ENCODE results near the gene OR10A3.
"Not testable (repeated sequence)": the region's sequence is repeated elsewhere in the genome, so short reads cannot be mapped to it uniquely, and the experiment has no call there.

OR10A3 gene, protein sequence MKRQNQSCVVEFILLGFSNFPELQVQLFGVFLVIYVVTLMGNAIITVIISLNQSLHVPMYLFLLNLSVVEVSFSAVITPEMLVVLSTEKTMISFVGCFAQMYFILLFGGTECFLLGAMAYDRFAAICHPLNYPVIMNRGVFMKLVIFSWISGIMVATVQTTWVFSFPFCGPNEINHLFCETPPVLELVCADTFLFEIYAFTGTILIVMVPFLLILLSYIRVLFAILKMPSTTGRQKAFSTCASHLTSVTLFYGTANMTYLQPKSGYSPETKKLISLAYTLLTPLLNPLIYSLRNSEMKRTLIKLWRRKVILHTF

GRCh38 chr11:7941608-7942007 lies at the start of gene OR10A3:
OR10A3 (minus strand) TSS chr11:7941708; CDS start chr11:7939520, 2,188 bp downstream.
- no peak for DNase-seq (ENCODE audit: low read depth)

DNA sequence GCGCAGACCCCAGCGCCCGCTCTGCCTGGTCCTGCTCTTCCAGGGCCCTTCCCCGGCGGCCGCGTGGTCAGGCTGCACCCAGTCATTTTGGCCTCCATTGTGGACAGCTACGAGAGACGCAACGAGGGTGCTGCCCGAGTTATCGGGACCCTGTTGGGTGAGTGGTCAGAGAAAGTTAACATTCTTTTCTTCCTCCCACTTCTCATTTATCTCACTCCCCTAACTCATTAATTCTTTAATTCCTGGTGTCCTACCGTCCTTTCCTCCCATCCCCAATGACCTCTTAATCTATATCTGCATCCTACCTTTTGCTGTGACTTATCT lies 46.0 kb upstream of the OR10A3 start:
- DNase-seq (ENCODE audit: low read depth), result not testable (repeated sequence)

DNA sequence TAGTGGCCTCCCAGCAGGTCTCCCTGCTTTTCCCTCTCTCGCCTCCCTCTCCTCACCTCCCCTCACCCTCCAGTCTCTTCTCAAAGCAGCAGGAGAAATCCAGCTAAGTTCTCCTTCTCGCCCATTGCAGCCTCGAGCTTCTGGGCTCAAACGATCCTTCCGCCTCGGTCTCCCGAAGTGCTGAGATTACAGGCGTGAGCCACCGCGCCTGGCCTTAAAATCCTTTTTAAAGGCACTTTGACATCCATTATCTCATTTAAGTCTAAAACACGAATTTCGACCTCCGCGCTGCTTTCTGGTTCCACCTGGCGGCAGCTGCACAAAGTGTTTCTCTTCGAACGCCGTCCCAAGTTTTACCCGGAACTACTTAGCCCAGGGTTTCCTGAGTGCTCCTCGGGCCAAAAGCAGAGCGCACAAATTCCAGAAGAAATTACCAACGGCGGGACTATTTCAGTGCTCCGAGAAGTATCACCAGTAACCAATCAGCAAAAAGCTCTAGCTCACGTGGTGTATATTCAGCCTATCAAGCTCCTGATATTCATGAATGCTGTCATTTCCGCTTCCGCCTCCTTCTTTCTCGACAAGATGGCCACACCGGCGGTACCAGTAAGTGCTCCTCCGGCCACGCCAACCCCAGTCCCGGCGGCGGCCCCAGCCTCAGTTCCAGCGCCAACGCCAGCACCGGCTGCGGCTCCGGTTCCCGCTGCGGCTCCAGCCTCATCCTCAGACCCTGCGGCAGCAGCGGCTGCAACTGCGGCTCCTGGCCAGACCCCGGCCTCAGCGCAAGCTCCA lies 45.5 kb upstream of the OR10A3 start, which contains the start of gene EIF3F:
Gene EIF3F, plus strand, starts transcription at position 570 of the 792 bp plus-strand sequence. Its CDS starts 16 bp downstream, at position 586.
- DNase-seq (ENCODE audit: low read depth), result peak; percentile 99

- no peak for DNase-seq (ENCODE audit: low read depth)
These were observed 42.5 kb upstream of the OR10A3 start for GRCh38 chr11:7983832-7984590.

GRCh38 chr11:7982582-7983119 lies 41.1 kb upstream of the OR10A3 start:
- DNase-seq (ENCODE audit: low read depth), result no peak

DNA sequence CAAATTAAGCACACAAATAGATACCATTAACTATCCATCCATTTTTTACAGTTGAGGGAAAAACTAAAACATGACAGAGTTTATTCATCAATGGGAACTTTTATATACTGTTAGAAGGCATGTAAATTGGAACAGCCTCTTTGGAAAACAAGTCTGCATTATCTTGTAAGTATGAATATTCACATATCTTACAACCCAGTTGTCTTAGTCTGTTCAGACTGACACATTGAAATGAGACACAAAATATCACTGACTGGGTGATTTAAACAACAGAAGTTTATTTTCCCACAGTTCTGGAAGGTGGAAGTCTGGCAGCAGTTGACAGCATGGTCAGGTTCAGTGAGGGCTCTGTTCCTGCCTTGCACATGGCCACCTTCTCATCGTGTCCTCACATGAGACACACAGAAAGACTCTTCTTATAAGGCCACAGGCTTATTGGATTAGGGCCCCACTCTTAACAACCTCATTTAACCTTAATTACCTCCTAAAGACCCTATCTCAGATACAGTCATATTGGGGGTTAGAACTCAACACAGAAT lies 40.2 kb upstream of the OR10A3 start:
- DNase-seq (ENCODE audit: low read depth), result no peak

DNA sequence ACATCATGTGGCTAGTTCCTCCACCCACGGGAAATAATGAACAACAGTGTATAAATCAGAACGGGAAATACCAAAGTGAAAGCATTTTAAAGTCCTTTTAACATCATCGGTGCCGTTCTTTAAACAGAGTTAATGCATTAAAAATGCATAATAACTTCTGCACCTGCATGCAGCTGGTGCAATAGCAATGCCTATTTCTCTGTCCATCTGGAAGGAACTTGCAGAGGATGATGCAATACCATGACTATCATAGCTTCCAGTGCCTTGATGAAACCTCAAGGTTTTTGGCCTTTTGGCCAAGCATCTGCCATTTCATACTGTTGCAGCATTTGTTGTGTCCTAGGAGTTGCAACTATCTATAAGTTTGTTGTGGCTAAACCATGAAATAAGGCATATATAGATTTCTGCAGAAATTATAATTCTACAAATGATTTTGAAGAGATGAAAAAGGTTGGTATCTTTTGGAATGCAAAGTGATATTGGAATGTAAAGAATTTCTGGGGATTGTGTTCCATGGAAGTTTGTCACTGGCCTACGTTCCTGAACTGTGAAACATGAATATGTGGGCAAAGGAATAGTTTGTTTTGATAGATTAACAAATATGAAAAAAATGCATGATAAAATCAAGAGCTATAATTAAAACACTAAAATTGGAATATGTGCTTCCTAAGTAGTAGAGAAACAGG lies 35.9 kb upstream of the OR10A3 start:
- DNase-seq (ENCODE audit: low read depth), result peak; percentile 95

- DNase-seq (ENCODE audit: low read depth), result no peak
These were observed 33.2 kb upstream of the OR10A3 start for GRCh38 chr11:7974668-7975067.

DNA sequence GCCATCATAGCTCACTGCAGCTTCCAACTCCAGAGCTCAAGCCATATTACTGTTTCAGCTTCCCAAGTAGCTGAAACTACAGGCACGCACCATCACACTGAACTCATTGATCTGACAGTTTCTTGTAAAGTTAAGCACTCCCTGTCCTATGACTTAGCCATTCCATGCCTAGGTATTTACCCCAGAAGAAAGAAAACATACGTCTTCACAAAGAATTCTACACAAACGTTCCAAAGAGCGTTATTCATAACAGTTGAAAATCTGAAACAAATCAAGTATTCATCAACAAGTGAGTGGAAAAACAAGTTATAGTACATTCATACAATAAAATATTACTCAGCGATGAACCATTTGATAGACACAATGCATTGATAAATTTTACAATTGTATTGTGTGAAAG lies 31.5 kb upstream of the OR10A3 start:
- DNase-seq (ENCODE audit: low read depth), result no peak

DNA sequence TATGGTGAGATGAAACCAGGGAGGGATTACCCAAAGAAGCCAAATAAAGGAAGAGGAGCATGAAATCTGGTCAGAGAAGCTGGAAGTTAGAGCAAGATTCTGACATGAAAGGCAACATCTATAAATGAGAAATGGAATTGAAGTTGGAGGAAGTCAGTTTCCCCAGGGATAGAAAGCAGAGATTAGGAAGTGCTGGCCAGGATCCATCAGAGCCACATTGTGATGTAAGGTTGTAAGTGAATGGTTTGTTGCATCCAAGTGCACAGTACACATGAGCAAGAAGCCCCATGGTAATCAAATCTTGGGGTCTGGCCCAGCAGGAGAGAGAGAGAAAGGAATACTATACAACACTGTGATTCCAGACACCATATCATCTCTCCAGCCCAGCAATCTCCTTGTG lies 30.3 kb upstream of the OR10A3 start:
- no peak for DNase-seq (ENCODE audit: low read depth)

DNA sequence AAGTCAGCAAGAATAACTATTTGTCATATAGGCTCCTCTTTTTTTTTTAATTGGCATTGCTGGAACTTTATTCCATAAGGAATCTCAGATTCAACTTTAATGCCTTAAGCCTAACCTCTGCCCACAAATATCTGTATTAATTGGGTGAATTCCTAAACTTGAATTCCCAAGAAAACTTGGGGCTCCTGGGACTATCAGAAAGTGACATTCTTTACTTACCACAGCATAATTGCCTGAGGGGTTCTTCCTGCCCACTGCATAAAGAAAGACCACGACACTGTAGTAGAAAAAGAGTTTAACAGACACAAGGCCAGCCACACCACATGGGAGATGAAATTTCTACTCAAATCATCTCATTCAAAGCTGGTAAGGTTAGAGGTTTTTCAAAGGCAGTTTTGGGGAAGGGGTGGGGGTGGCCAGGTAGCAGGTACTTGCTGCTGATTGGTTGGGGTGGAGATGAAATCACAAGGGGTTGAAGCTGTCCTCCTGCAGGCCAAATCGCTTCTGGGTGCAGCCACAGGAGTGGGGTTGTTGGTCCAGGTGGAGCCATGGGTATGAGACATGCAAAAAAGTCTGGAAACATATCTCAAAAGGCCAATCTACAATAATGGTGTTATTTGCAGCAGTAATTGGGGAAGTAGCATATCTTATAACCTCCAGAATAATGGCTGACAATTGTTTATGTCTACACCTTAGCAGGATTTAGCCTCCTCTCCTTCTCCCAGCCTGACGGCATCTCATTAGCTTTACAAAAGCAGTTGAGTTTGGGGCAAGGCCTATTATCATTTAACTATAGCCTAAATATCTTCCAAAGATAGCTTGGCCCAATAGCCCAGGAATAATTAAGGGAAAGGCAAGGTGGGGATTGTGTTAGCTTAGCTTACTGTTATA lies 28.5 kb upstream of the OR10A3 start:
- no peak for DNase-seq (ENCODE audit: low read depth)

GRCh38 chr11:7968686-7969085 lies 27.2 kb upstream of the OR10A3 start:
- DNase-seq (ENCODE audit: low read depth), result no peak

DNA sequence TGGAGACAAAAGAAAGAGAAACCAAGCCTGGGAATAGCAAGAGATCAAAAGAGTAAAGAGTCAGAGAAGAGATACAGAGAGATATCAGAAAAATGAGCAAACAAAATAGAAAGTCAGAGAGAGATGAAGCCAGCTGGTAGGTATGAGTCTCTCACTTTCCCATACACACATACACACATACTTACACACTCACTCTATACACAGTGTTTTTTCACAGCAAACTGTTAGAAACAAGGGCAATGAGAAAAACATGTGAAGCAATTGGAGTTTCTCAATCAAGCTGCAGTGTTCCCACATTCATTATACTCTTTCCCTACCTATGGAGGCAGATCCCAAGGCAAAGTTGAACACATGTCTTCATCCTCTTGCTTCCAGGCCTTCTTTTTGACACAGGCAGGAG lies 26.3 kb upstream of the OR10A3 start:
- DNase-seq (ENCODE audit: low read depth), result no peak

GRCh38 chr11:7967097-7967496 lies 25.6 kb upstream of the OR10A3 start:
- DNase-seq (ENCODE audit: low read depth), result no peak

- DNase-seq (ENCODE audit: low read depth), result no peak
These were observed 23.9 kb upstream of the OR10A3 start, which contains the start of gene NLRP10 for GRCh38 chr11:7965386-7965785. NLRP10 (minus strand) TSS chr11:7965447; CDS start chr11:7963495, 1,952 bp downstream.

DNA sequence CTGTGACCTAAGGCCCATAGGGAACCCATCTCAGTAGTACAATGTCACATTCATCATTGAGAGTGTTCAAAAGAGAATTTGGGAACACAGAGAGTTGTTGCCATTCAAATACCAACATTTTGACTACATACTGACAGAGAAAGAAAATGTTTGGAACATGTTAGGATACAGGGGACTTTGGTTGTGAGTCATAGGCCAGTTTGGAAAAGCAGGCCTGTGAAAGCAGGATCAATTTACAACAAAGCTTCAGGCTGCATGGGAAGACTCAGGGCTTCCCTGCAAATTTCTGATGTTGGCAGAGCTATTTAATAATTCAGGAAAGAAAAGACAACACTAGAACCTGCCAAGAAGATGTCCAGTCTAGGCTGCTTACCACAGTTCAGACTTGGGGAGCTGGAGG lies 23.4 kb upstream of the OR10A3 start:
- peak; percentile 24 for DNase-seq (ENCODE audit: low read depth)

- no peak for DNase-seq (ENCODE audit: low read depth)
These were observed 22.8 kb upstream of the OR10A3 start for GRCh38 chr11:7964261-7964660.

GRCh38 chr11:7955191-7955590 lies 13.7 kb upstream of the OR10A3 start:
- DNase-seq (ENCODE audit: low read depth), result no peak

GRCh38 chr11:7949934-7950333 lies 8.4 kb upstream of the OR10A3 start:
- no peak for DNase-seq (ENCODE audit: low read depth)

DNA sequence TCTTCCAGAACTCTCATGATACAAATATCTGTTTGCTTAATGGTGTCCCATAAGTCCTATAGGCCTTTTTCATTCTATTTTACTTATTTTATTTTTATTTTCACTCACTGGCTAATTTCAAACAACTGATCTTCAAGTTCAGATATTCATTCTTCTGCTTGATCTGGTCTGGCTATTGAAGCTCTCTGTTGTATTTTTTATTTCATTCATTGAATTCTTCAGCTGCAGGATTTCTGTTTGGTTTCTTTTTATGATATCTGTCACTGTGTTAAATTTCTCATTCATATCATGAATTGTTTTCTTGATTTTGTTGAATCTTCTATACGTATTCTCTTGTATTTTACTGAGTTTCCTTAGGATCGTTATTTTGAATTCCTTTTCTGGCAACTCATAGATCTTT lies 2.6 kb upstream of the OR10A3 start:
- no peak for DNase-seq (ENCODE audit: low read depth)
